Measurements from ENCODE around the gene SVIL.
"Not testable (repeated sequence)": the region's sequence is repeated elsewhere in the genome, so short reads cannot be mapped to it uniquely, and the experiment has no call there.

The SVIL gene

DNA sequence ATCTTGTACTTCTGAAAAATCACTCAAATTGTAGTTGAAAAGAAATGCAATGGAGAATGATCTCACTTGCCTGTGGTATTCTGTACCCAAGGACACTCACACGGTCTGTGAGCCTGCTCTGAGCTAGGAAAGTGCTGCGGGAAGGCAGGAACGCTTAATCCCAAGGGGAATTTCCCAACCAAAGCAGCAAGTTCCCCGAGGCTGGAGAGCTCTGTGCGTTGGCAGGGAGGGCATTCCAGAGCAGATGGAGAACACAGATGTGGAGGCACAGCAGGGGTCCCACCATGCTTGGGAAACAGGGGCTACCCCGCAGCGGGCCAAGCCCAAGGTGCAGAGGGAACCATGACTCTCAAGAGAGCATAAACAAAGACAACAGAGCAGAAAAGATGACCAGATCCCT lies 13.6 kb downstream of the SVIL start:
- H3K36me3 Mint-ChIP-seq: no peaks in the 10 kb centered on the region
- H3K4me3 Mint-ChIP-seq: no peak overlapping the region

DNA sequence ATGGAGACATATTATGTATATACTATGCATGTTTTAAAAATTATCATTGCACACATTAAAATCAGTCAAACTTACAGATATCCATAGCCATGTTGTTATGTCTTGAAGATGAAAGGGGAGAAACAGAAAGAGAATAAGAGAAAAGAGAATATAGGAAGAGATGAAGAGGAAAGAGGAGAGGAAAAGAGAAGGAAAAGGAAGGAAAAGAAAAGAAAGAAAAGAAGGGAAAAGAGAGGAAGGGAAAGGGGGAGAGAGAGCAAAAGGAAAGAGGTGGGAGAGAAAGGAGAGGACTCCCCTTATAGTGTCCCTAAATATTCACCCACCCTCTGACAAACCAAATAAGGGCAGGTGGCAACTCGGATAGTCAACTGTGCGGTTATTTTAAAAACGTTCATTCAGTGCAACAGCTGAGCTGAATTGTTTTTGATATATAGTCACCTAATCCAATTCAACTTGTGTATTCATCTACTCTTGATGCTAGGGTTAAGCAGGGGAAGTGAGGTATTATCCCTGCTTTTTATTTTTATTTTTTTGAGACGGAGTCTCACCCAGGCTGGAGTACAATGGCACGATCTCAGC lies 14.6 kb downstream of the SVIL start:
- no peaks in the 10 kb centered on the region for H3K9me3 Mint-ChIP-seq
- CTCF ChIA-PET: no interaction called here
- H3K4me3 Mint-ChIP-seq: no peak overlapping the region
- H3K36me3 Mint-ChIP-seq: no peaks in the 10 kb centered on the region
- no peaks in the 10 kb centered on the region for H3K27me3 Mint-ChIP-seq
- no peak for DNase-seq
- H3K4me1 Mint-ChIP-seq: no peaks in the 10 kb centered on the region
- no peak overlapping the region for H3K27ac Mint-ChIP-seq

More for the DNA sequence above, 13.6 kb downstream of the SVIL start:
- Mint-ChIP-seq H3K27ac (no peak overlapping the region), H3K4me1 (no peaks in the 10 kb centered on the region), H3K9me3 (no peaks in the 10 kb centered on the region), H3K27me3 (no peaks in the 10 kb centered on the region)
- no peak for DNase-seq
- CTCF ChIA-PET: no interaction called here

DNA sequence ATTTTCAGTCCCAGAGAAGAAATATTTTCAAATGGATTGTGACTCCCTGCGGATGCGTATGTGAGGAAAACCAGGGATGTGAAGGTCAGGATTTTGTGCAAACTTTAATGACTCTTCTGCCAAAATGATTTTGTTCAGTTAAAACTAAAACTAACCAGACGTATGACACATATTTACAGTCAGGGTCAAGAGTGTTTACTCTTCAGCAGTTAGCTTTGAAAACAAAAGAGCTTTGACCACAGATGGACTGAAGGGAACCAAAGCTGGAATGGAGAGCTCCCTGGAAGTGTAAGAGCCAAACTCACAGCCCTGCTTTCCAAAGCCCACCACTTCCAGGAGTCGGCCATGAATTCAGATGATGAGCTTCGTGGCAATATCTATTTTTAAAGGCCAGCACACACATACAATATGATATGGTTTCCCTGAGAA lies 15.5 kb downstream of the SVIL start:
- no peaks in the 10 kb centered on the region for H3K27me3 Mint-ChIP-seq
- H3K27ac Mint-ChIP-seq: no peak overlapping the region
- H3K4me1 Mint-ChIP-seq: no peaks in the 10 kb centered on the region
- H3K36me3 Mint-ChIP-seq: no peaks in the 10 kb centered on the region
- DNase-seq: no peak
- no peak overlapping the region for H3K4me3 Mint-ChIP-seq
- peaks cover 3% of the 10 kb centered on the region for H3K9me3 Mint-ChIP-seq
- CTCF ChIA-PET: no interaction called here

DNA sequence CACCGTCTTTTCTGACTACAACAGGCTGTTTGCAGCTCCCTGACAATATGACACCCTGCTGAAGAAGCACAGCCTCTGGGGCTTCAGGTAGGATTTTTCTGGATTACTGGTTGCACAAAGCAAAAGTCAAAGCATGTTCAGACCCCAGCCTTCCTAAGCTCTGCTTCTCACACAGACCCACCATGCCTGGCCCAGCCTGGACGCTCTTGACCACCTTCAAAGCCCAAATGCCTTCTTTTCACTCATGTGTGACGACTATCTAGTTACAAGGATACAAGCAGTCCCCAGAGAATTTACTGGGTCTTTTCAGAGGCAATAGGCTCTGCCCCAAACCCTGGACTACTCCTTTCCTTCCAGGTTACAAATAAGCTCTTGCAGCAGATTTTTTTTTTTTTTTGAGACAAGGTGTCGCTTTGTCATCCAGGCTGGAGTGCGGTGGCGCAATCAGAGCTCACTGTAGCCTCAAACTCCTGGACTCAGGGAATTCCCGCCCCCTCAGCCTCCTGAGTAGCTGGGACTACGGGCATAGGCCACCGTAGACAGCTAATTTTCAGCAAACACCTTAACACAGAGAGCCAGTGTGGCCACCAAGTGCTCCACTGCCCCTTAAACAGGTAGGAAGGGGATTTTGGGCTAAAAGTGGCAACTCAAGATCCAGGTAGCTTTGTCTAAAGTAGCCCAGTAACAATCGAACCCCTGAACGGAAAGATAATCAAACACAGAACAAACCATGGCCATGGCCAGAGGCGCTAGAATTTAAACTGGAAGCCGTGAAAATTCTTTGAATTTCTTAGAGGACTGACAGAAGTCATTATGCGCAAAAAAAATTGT lies 16.2 kb downstream of the SVIL start:
- no peaks in the 10 kb centered on the region for H3K27me3 Mint-ChIP-seq
- no peak overlapping the region for H3K27ac Mint-ChIP-seq
- no peaks in the 10 kb centered on the region for H3K36me3 Mint-ChIP-seq
- peaks cover 5% of the 10 kb centered on the region for H3K9me3 Mint-ChIP-seq
- CTCF ChIA-PET: no interaction called here
- DNase-seq: no peak
- H3K4me1 Mint-ChIP-seq: no peaks in the 10 kb centered on the region
- H3K4me3 Mint-ChIP-seq: no peak overlapping the region

DNA sequence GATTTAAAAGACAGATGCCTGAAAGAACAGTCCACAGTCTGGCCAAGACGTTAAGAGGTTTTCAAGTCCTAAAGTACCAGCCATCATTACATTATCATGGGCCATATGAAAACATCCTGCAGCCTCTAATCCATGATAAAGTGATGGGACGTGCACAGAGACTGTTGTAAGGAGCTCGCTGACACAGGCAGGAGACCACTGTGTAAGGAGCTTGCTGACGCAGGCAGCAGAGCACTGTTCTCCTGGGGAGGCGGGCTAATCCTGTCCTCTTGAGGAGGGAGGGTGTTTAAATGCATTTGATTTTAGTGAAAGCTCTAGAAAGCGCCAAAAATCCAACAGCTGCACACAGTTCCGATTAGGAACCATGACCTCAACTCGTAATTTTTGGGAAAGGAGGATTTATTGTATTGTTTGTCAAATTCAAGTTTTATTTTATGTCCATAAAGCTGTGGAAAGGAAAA lies 16.9 kb downstream of the SVIL start:
- DNase-seq: no peak
- CTCF ChIA-PET: interaction anchor here (0.7 kb wide), 1 partner anchor 106 kb away, joined by 3 read pairs; no protein-coding TSS in a partner anchor
- H3K4me1 Mint-ChIP-seq: no peaks in the 10 kb centered on the region
- H3K27ac Mint-ChIP-seq: no peak overlapping the region
- no peak overlapping the region for H3K4me3 Mint-ChIP-seq
- no peaks in the 10 kb centered on the region for H3K27me3 Mint-ChIP-seq
- no peaks in the 10 kb centered on the region for H3K36me3 Mint-ChIP-seq
- peaks cover 5% of the 10 kb centered on the region for H3K9me3 Mint-ChIP-seq

DNA sequence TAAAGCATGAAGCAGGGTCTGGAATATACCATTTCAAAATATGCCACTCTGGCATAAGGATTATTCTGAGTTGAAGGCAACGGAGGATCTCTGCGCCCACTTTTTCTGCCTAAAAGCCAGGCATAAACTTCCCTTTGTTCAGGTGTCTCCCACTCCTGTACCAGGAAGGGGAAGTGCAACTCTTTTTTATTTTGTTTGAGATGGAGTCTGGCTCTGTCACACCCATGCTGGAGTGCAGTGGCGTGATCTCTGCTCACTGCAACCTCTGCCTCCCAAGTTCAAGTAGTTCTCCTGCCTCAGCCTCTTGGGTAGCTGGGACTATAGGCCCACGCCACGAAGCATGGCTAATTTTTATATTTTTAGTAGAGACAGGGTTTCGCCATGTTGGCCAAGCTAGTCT lies 18.2 kb downstream of the SVIL start:
- H3K9me3 Mint-ChIP-seq: peaks cover 5% of the 10 kb centered on the region
- no peaks in the 10 kb centered on the region for H3K36me3 Mint-ChIP-seq
- H3K27ac Mint-ChIP-seq: no peak overlapping the region
- H3K4me1 Mint-ChIP-seq: no peaks in the 10 kb centered on the region
- no peak overlapping the region for H3K4me3 Mint-ChIP-seq
- CTCF ChIA-PET: no interaction called here
- no peak for DNase-seq
- no peaks in the 10 kb centered on the region for H3K27me3 Mint-ChIP-seq

DNA sequence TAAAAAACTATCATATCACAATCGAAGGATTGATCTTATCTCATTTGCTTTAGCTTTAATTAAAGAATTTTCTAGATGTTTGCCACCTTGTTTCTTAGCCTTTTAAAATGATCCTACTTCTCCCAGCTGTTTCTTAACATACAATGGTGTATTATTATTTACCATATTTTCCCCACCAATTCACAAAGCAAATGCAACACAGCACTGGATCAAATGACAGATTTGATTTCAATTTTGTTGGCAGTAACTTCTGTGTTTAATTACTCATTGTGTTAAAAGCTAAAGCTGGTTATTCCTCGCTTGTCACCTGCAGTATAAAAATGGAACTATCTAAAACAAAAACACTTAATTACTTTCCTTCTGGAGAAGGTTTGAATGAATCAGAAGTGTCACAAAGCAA lies 19.6 kb downstream of the SVIL start:
- Mint-ChIP-seq H3K4me3 (no peak overlapping the region), H3K9me3 (peaks cover 10% of the 10 kb centered on the region), H3K27ac (no peak overlapping the region), H3K36me3 (no peaks in the 10 kb centered on the region), H3K4me1 (no peaks in the 10 kb centered on the region), H3K27me3 (no peaks in the 10 kb centered on the region)
- CTCF ChIA-PET: no interaction called here
- no peak for DNase-seq

DNA sequence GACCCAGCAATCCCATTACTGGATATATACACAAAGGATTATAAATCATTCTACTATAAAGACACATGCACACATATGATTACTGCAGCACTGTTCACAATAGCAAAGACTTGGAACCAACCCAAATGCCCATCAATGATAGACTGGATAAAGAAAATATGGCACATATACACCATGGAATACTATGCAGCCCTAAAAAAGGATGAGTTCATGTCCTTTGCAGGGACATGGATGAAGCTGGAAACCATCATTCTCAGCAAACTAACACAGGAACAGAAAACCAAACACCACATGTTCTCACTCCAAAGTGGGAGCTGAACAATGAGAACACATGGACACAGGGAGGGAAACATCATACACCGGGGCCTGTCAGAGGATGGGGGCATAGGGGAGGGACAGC lies 20.5 kb downstream of the SVIL start:
- H3K4me1 Mint-ChIP-seq, H3K27me3 Mint-ChIP-seq, H3K4me3 Mint-ChIP-seq, H3K36me3 Mint-ChIP-seq, H3K27ac Mint-ChIP-seq, CTCF ChIA-PET, DNase-seq: not testable (repeated sequence)
- H3K9me3 Mint-ChIP-seq: peaks cover 18% of the 10 kb centered on the region

DNA sequence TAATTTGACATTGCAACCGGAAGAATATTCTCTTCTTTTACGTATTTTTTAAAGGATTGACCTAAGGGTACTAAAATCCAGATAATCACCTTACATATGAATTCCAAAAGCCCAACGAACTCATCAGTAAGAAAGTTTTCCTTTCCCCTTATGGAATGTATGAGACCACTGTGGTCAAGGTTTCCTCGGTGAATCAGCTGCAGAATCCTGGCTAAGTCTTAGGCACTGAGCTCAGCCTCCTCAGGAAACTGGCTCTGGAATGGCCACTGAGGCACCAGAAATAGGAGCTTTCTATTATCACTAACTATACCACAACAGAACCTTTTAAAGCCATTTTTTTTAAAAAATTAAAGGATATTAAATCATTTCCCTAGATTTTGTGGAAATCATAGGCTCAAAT lies 21.0 kb downstream of the SVIL start:
- DNase-seq: no peak
- Mint-ChIP-seq H3K4me1 (no peaks in the 10 kb centered on the region), H3K9me3 (peaks cover 19% of the 10 kb centered on the region)

DNA sequence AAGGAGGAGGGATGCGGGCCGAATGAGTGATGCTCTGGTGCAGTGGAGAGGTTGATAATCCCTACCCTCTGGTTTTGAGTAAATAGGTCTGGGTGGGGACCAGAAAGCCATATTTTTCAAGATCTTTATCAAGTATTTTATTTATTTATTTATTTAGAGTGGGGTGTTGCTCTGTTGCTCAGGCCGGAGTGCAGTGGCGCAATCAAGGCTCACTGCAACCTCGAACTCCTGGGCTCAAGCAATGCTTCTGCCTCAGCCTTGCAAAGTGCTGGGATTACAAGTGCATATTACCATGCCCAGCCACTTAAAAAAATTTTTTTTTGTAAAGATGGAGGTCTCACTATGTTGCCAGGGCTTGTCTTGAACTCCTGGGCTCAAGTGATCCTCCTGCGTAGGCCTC lies 21.6 kb downstream of the SVIL start:
- DNase-seq: no peak
- Mint-ChIP-seq H3K4me1 (no peaks in the 10 kb centered on the region), H3K36me3 (no peaks in the 10 kb centered on the region), H3K27ac (no peak overlapping the region), H3K27me3 (no peaks in the 10 kb centered on the region), H3K4me3 (no peak overlapping the region), H3K9me3 (peaks cover 19% of the 10 kb centered on the region)
- CTCF ChIA-PET: no interaction called here

More for the DNA sequence above, 21.0 kb downstream of the SVIL start:
- CTCF ChIA-PET: no interaction called here
- no peak overlapping the region for H3K4me3 Mint-ChIP-seq
- no peaks in the 10 kb centered on the region for H3K27me3 Mint-ChIP-seq
- H3K36me3 Mint-ChIP-seq: no peaks in the 10 kb centered on the region
- no peak overlapping the region for H3K27ac Mint-ChIP-seq

DNA sequence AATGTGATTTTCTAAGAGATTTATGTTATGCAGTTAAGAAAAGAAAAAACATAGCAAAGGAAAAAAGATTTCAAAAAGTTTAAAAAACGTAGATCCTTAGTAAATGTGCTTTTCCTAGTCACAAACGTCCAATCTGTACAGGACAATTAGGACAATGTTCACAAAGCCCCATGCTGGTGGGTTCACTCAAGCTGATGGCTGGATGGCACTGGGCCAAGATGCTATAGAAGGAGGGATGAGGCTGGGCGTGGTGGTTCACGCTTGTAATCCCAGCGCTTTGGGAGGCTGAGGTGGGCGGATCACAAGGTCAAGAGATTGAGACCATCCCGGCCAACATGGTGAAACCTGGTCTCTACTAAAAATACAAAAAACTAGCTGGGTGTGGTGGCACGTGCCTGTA lies 22.1 kb downstream of the SVIL start:
- H3K4me3 Mint-ChIP-seq: no peak overlapping the region
- H3K36me3 Mint-ChIP-seq: no peaks in the 10 kb centered on the region
- H3K4me1 Mint-ChIP-seq: no peaks in the 10 kb centered on the region
- peaks cover 19% of the 10 kb centered on the region for H3K9me3 Mint-ChIP-seq
- DNase-seq: no peak
- H3K27me3 Mint-ChIP-seq: no peaks in the 10 kb centered on the region
- no peak overlapping the region for H3K27ac Mint-ChIP-seq
- CTCF ChIA-PET: no interaction called here

DNA sequence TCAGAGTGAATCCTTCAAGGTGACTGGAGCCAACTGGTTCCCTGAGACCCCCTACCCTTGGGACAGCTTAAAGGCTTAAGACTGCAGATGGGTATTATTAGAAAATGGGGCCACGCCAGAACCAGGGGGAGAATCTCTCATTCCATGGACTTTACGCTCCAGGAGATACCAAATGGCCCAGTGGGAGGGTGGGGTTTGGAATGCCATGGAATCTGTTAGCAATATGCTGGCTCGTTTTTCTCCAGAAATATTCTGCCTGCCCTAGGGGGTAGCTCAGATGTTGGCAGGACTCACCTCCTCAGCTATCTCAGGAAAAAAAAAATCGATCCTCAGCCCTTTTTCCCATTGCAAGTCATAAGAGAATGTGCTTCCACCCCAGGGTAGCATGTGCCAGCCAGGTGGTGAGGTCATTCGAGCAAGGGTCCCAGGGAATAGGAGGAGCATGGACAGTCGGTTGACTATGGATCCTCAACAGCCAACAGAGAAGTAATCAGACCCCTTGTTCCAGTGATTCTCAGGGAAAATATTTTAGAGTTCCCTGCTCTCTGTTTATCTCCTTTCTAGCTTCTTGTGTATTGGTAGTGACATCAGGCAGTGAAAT lies 22.9 kb downstream of the SVIL start:
- peaks cover 19% of the 10 kb centered on the region for H3K9me3 Mint-ChIP-seq
- H3K27me3 Mint-ChIP-seq: no peaks in the 10 kb centered on the region

DNA sequence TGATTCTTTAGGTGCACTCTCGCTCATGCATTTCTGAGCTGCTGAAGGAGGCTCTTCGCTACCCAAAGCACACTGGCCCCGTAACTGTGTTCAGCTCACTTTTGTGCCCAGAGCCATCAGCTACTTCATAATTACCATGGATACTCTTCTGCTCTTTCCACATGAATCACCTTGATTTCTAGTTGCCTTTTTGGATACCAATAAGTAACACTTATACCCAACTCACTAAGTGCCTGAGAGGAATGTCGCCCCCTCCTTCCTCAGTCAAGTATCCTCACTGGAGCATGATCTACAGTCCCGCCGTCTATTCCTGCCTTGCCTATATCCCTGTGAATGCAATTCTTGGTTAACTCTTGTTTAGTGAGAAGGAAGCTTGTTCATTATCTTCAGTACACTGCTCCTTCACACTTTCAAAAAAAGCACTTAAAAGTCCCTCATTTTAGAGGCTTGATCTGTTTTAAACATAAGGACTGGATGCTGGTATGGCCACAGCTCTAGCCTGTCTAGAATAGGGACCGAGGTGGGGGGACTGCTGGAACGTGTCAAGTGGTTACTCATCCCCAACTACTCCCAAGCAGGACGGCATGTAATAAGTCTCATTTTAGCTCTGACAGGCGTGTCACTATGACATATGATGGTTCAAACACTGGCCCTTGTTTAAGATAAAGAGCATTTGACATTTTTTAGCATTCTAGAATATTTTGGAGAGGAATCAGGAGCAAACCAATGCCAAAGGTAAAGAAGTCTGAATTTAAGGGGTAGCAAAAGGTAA lies 23.7 kb downstream of the SVIL start:
- Mint-ChIP-seq H3K27ac (no peak overlapping the region), H3K36me3 (no peaks in the 10 kb centered on the region), H3K9me3 (peaks cover 19% of the 10 kb centered on the region), H3K27me3 (no peaks in the 10 kb centered on the region), H3K4me3 (no peak overlapping the region), H3K4me1 (no peaks in the 10 kb centered on the region)
- no peak for DNase-seq
- CTCF ChIA-PET: interaction anchor here (0.9 kb wide), 1 partner anchor 12 kb away, joined by 3 read pairs; no protein-coding TSS in a partner anchor

More for the DNA sequence above, 22.9 kb downstream of the SVIL start:
- no peak overlapping the region for H3K27ac Mint-ChIP-seq
- DNase-seq: no peak
- CTCF ChIA-PET: interaction anchor here (0.9 kb wide), 1 partner anchor 11 kb away, joined by 3 read pairs; no protein-coding TSS in a partner anchor
- H3K36me3 Mint-ChIP-seq: no peaks in the 10 kb centered on the region
- no peak overlapping the region for H3K4me3 Mint-ChIP-seq
- no peaks in the 10 kb centered on the region for H3K4me1 Mint-ChIP-seq

DNA sequence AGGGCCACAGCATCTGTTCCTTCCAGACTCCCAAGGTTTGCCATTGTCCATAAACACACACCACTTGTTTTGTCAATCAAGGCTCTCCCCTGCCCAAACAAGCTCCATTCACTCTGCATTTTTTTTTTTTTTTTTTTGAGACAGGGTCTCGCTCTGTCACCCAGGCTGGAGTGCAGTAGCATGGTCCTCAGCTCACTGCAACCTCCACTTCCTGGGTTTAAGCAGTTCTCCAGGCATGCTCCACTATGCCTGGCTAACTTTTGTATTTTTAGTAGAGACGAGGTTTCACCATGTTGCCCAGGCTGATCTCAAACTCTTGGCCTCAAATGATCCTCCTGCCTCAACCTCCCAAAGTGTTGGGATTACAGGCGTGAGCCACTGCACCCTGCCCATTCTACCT lies 24.4 kb downstream of the SVIL start:
- H3K27ac Mint-ChIP-seq, H3K36me3 Mint-ChIP-seq, DNase-seq, H3K4me3 Mint-ChIP-seq, H3K27me3 Mint-ChIP-seq, CTCF ChIA-PET, H3K4me1 Mint-ChIP-seq: not testable (repeated sequence)
- peaks cover 19% of the 10 kb centered on the region for H3K9me3 Mint-ChIP-seq

Measured in activated naive CD4-positive, alpha-beta T cell treated with anti-CD3 and anti-CD28 coated beads, Interleukin-2, amount 10 ng/mL, durations not matched to agents 7 days and 5 days (primary cell).